ENCODE data around the gene FOXK2. TPM values are rescaled to one million over a fixed set of nuclear protein-coding genes. Genes with fewer than 3 reads are reported as not detected.

Gene FOXK2
- total RNA-seq, 2 experiments from 2014 or later, result 76.2 to 144 TPM

- peaks cover 85% of the 10 kb centered on the region for H3K36me3 ChIP-seq (ENCODE audit: insufficient read depth, low read length)
- CTCF ChIA-PET (ENCODE audit: unreplicated experiment), result no interaction called here
- POLR2A ChIA-PET, result no interaction called here
These were observed 39.9 kb upstream of the FOXK2 start for GRCh38 chr17:82479602-82480001.

GRCh38 chr17:82480318-82480717 lies 39.2 kb upstream of the FOXK2 start:
- H4K20me1 ChIP-seq (ENCODE audit: insufficient read depth, low read length), result no peaks in the 10 kb centered on the region
- H3K36me3 ChIP-seq (ENCODE audit: insufficient read depth, low read length), result peaks cover 83% of the 10 kb centered on the region
- no peak overlapping the region for H2AFZ ChIP-seq (ENCODE audit: low read length)
- ChIA-PET POLR2A (interaction anchor here (0.7 to 1.1 kb wide), 2 partner anchors 13 to 80 kb away, joined by 4 to 5 read pairs; no protein-coding TSS in a partner anchor), CTCF (ENCODE audit: unreplicated experiment) (interaction anchor here (0.6 kb wide), 2 partner anchors 70 to 79 kb away, joined by 3 to 9 read pairs; no protein-coding TSS in a partner anchor)
- H3K4me3 ChIP-seq (ENCODE audit: low read depth, low read length, poor library complexity, severe bottlenecking), result no peak overlapping the region
- intact Hi-C loops (cut with micrococcal nuclease; ENCODE audit: unreplicated experiment), result loop anchor here (2.0 kb wide), 1 partner anchor 72 kb away; no protein-coding TSS in a partner anchor
- BruUV-seq (replicated peaks), result no TSS peak
- H3K4me2 ChIP-seq (ENCODE audit: low read length), result no peak overlapping the region
- H3K9me3 ChIP-seq (ENCODE audit: low read length), result no peaks in the 10 kb centered on the region
- no peaks in the 10 kb centered on the region for H3K4me1 ChIP-seq (ENCODE audit: insufficient read depth, low read length, poor library complexity, severe bottlenecking)
- TF ChIP-seq CTCF (conservative IDR thresholded peaks at IDR 0.05; ENCODE audit: low read length) (no peak), EZH2phosphoT487 (IDR thresholded peaks at IDR 0.05; ENCODE audit: borderline replicate concordance, low read depth, low read length) (no peak)
- no peak overlapping the region for H3K27ac ChIP-seq (ENCODE audit: low read depth, low read length, poor library complexity, severe bottlenecking)
- H3K79me2 ChIP-seq (ENCODE audit: insufficient read depth, low read depth, low read length), result no peaks in the 10 kb centered on the region
- no peaks in the 10 kb centered on the region for H3K9me2 ChIP-seq (ENCODE audit: insufficient read depth, low read length)
- no peak for DNase-seq (ENCODE audit: low spot score)

More at GRCh38 chr17:82479602-82480001, 39.9 kb upstream of the FOXK2 start:
- H3K27ac ChIP-seq (ENCODE audit: low read depth, low read length, poor library complexity, severe bottlenecking), result no peak overlapping the region
- H3K4me1 ChIP-seq (ENCODE audit: insufficient read depth, low read length, poor library complexity, severe bottlenecking), result no peaks in the 10 kb centered on the region
- H4K20me1 ChIP-seq (ENCODE audit: insufficient read depth, low read length), result no peaks in the 10 kb centered on the region
- H3K79me2 ChIP-seq (ENCODE audit: insufficient read depth, low read depth, low read length), result no peaks in the 10 kb centered on the region
- no peaks in the 10 kb centered on the region for H3K9me3 ChIP-seq (ENCODE audit: low read length)
- H3K4me2 ChIP-seq (ENCODE audit: low read length), result no peak overlapping the region
- H3K9me2 ChIP-seq (ENCODE audit: insufficient read depth, low read length), result no peaks in the 10 kb centered on the region
- BruUV-seq (replicated peaks), result no TSS peak
- no peak for TF ChIP-seq CTCF (conservative IDR thresholded peaks at IDR 0.05; ENCODE audit: low read length)
- no peak for TF ChIP-seq EZH2phosphoT487 (IDR thresholded peaks at IDR 0.05; ENCODE audit: borderline replicate concordance, low read depth, low read length)
- intact Hi-C loops (cut with micrococcal nuclease; ENCODE audit: unreplicated experiment), result loop anchor here (2.0 kb wide), 1 partner anchor 73 kb away; no protein-coding TSS in a partner anchor
- DNase-seq (ENCODE audit: low spot score), result no peak
- no peak overlapping the region for H3K4me3 ChIP-seq (ENCODE audit: low read depth, low read length, poor library complexity, severe bottlenecking)
- H2AFZ ChIP-seq (ENCODE audit: low read length), result no peak overlapping the region

GRCh38 chr17:82483204-82483660 lies 36.3 kb upstream of the FOXK2 start:
- no peak overlapping the region for H3K4me2 ChIP-seq (ENCODE audit: low read length)
- H3K4me3 ChIP-seq (ENCODE audit: low read depth, low read length, poor library complexity, severe bottlenecking), result no peak overlapping the region
- H3K36me3 ChIP-seq (ENCODE audit: insufficient read depth, low read length), result peaks cover 89% of the 10 kb centered on the region
- ChIA-PET CTCF (ENCODE audit: unreplicated experiment) (no interaction called here), POLR2A (no interaction called here)
- intact Hi-C loops (cut with micrococcal nuclease; ENCODE audit: unreplicated experiment), result no loop called here
- TF ChIP-seq CTCF (conservative IDR thresholded peaks at IDR 0.05; ENCODE audit: low read length) (no peak), EZH2phosphoT487 (IDR thresholded peaks at IDR 0.05; ENCODE audit: borderline replicate concordance, low read depth, low read length) (no peak)
- H3K9me3 ChIP-seq (ENCODE audit: low read length), result no peaks in the 10 kb centered on the region
- H3K4me1 ChIP-seq (ENCODE audit: insufficient read depth, low read length, poor library complexity, severe bottlenecking), result no peaks in the 10 kb centered on the region
- no peak overlapping the region for H3K27ac ChIP-seq (ENCODE audit: low read depth, low read length, poor library complexity, severe bottlenecking)
- H3K79me2 ChIP-seq (ENCODE audit: insufficient read depth, low read depth, low read length), result no peaks in the 10 kb centered on the region
- H2AFZ ChIP-seq (ENCODE audit: low read length), result no peak overlapping the region
- no TSS peak for BruUV-seq (replicated peaks)
- H3K9me2 ChIP-seq (ENCODE audit: insufficient read depth, low read length), result no peaks in the 10 kb centered on the region
- no peak for DNase-seq (ENCODE audit: low spot score)
- H4K20me1 ChIP-seq (ENCODE audit: insufficient read depth, low read length), result no peaks in the 10 kb centered on the region
